GM21619 (cell line): ENCODE measurements around the gene ARMH4.

ENCODE experiments used
- ATAC-seq: cut with Tn5 transposase; IDR thresholded peaks from one replicate; pipeline ENCODE4 v1.9.1; 2021; ENCODE audit not compliant: unreplicated experiment

Gene ARMH4, protein sequence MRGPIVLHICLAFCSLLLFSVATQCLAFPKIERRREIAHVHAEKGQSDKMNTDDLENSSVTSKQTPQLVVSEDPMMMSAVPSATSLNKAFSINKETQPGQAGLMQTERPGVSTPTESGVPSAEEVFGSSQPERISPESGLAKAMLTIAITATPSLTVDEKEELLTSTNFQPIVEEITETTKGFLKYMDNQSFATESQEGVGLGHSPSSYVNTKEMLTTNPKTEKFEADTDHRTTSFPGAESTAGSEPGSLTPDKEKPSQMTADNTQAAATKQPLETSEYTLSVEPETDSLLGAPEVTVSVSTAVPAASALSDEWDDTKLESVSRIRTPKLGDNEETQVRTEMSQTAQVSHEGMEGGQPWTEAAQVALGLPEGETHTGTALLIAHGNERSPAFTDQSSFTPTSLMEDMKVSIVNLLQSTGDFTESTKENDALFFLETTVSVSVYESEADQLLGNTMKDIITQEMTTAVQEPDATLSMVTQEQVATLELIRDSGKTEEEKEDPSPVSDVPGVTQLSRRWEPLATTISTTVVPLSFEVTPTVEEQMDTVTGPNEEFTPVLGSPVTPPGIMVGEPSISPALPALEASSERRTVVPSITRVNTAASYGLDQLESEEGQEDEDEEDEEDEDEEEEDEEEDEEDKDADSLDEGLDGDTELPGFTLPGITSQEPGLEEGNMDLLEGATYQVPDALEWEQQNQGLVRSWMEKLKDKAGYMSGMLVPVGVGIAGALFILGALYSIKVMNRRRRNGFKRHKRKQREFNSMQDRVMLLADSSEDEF

DNA sequence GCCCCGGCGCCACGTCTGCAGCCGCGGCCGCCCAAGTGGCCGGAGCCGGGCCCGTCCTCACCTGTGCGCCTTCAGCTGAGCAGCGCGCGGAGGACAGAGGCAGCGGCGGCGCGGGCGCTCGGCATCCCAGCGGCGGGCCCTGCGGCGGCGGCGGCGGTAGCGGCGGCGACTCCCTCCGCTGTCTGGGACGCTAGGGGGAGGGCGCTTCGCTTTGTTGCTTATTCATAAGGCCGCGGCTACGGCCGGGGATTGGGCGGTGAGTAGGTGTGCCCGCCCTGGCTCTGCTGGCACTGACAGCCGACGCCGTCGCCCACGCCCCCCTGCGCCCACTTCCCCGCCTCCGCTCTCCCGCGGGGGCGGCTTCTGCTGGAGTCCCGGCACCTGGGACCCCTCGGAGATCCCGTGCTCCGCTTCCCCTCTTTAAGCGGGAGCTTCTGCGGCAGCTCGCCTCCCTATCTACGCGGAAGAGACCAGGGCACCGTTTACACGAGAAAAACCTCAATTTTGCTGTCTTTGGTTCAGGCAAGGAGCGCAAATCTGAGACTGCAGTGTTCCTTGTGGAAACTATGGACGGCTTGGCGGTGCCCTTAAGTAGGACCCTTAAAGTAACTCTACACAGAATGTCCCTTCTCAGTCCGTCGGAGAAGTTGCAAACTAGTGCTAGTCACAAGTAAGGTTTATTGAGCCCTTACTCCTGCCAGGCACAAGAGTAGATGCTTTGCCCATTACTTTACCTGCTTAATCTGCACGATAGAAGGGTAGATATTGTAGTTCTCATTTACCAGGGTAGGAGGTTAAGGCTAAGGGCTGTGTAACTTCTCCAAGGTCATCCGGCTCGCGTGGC lies at the start of gene ARMH4:
Gene ARMH4, minus strand, starts transcription at position 200 of the 844 bp plus-strand sequence. CDS start 12,855 bp downstream, outside the sequence.
- ATAC-seq, result peak; percentile 97

DNA sequence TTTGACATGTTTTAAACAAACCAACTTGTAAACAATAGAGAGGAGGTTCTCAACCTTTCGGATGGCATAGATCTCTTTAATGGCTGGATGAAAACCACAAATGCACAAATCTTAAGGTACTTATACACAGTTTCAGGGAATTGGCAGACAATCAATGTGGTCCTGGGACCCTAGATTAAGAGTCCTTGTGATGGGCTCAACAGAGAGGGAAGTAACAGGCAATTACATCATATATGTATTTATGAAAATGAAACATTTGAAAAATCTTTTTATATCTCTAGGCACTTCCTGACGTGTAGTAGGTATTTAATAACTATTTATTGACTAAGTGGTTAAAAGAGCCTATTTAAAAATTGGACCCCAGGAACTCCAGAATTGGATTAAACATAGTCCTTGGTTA lies 48.8 kb upstream of the ARMH4 start:
- ATAC-seq, result no peak

DNA sequence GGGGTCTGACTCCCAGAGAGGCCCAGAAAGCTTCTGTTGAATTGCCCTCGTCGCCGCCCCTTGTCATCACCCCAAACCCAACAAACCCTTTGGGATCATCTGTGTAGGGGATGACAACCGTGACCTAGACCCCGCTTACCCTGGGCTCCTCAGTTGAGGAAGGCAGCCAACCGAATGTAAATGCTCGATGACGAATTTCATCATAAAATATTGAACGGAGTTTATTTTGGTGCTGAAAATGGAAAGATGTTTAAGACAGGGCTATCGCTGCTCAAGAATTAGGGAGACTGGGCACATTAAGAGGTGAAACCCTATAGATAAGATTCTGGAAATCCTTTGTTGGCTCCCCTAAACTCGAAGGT lies 48.4 kb upstream of the ARMH4 start:
- peak; percentile 1 for ATAC-seq

DNA sequence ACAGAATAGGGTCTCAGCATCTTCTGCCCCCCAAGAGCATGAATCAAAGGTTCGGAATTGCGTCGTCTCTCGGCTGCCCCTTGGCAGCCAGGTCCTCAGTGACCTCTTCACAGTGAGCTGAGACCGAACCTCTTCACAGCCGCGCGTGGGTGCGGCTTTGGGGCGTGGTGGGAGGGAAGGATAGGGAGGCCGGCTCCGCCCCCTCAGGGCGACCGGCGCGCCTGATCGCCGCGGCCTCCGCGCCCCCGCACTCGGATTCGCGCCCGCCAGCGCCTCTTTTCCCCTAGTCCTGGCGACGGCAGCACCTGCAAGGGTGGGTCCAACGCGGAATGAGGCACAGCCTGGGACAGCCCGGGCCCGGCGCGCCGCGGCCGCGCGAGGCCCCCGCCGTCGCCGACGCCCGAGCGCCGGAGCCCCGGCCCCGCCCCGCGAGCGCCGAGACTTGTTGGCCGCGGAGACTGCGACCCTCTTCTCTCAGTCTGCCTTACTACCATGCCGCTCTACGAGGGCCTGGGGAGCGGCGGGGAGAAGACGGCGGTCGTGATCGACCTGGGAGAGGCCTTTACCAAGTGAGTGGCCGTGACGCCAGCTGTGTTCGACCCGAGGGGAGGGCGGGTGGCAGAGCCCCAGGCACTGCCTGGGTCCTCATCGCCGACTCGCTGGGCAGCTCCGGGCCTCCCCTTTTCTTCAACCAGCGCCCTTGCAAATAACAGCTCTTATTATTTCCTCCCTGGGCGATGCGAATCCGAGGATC lies 47.9 kb upstream of the ARMH4 start, which contains the start of gene ACTR10:
Gene ACTR10, plus strand, starts transcription at position 424 of the 754 bp plus-strand sequence. Its CDS starts 69 bp downstream, at position 493.
- peak; percentile 93 for ATAC-seq

DNA sequence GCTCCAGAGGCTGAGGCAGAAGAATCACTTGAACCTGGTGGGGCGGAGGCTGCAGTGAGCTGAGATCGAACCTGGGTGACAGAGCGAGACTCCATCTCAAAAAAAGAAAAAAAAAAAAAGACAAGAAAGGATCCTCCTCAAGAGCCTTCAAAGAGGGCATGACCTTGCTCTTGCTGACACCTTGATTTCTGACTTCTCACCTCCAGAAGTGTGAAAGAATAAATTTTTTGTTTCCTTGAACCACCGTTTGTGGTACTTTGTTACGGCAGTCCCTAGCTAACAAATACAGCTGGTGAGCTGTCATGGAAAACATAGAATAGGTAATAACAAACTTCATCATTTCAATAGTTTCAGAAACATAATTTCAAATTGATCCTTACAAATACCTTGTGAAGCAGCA lies 46.1 kb upstream of the ARMH4 start:
- no peak for ATAC-seq

DNA sequence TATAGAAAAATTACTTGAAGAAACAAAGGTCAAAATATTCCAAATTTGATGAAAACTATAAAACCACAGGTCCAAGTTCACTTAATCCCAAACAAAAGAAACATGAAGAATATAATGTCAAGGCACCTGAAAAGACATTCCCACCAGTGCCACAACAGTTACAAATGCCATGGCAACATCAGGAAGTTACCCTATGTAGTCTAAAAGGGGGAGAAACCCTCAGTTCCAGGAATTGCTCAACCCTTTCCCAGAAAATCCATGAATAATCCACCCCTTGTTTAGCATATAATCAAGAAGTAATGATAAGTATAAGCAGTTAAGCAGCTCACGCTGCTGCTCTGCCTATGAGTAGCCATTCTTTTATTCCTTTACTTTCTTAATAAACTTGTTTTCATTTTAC lies 44.2 kb upstream of the ARMH4 start:
- ATAC-seq, result no peak

DNA sequence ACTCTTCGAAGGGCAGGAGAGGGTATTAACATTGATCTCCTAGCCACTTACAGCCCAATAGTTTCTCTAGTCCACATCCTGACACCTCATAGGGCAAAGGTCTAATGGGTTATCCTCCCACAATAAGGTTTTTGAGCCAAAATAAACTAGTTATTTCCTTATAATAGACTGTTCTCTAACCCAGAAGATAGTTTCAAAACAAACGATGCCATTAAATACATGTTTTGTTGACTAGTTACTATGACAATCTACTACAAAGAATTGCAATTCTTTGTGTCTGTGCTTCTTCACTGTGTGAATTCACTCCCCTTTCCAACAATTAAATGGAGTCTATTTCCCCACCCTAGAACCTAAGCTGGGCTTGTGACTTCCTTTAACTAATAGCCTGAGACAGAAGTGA lies 41.5 kb upstream of the ARMH4 start:
- ATAC-seq, result no peak

DNA sequence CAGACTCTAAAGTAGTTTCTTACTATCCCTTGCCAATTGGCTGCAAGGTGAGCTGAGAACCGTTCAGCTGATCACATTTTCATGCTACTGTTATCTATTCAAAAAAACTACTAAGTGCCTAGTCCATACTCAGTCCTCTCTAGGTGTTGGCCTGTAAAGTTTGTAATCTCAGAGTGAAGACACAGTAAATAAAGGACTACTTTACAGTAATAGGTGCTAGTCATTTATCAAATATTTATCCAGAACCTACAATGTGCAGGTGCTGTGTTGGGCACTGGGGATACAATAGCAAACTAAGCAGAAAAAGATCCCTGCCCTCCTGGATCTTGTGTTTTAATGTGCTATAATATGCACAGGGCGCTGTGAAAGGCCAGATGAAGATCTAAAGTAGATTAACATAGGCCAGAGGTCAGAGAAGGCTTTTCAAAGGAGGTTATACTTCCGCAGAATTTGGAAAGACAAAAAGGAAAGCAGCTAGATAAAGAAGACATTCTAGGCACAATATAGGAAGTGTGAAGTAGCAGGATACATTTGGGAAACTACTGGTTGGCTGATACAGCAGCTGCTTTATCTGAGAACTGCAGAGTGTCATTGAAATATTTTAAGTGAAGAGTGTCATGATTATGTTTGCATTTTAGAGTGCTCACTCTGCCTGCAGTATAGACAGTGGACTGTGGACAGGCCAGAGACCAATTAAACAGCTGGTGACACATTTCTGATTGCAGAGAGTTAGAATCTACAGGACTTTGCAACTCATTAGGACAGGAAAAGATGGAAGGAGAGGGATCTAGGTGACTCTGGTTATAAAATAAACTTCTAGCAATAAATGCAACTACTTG lies 40.0 kb upstream of the ARMH4 start:
- ATAC-seq, result no peak

DNA sequence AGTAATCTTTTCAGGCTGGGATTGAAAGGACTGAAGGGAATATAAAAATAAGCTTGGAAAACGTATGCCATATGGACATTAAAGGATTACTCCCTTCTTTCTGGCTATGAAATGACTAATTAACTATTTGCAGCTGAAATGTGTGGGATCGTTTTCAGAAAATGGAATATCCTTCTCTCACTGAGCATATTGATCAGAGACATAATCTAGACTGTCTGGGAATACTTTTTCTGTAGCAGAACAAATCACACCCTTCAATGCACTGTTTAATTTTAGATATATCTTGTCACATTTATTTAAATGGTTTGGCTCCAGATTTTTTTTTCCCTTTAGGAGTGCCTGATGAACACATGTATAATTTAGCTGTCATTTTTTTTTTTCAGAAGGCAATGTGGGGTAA lies 37.2 kb upstream of the ARMH4 start:
- no peak for ATAC-seq

DNA sequence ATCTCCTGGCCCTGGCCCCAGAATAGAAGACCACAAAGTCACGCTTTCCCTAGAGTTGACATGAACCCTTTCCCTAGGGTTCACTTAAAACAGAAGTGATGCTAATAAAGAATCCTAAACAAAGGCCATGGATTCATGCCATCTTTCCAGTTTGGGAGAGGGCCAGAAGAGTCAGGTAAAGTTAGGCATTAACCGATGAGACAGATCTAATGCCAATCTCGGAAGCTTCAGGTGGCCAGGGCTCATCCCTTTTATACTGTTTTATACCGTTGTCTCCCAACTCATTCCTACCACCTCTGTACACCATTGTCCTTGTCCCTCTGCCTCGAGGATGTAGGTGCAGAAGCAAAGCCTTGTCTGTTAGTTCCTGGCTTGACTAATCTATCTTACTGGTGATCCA lies 25.1 kb upstream of the ARMH4 start:
- ATAC-seq, result no peak

DNA sequence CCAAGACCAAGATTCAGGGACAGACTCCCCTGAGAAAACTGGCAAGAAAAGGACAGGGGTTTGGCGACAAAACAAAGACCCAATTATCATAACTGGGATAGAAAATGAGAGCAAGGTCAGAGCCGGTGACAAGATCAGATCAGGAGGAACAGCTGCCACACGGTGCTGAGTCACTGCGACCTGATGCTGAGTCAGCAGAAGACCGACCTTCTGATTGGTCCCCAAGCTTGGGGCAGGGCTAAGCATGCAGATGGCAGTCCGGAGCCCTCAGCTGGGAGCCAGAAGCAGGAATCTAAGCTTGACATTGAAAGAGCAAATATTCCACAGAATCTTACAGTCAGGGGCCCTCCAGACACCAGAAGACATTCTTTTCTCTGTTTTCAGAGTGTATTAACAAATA lies 19.1 kb upstream of the ARMH4 start:
- peak; percentile 98 for ATAC-seq

DNA sequence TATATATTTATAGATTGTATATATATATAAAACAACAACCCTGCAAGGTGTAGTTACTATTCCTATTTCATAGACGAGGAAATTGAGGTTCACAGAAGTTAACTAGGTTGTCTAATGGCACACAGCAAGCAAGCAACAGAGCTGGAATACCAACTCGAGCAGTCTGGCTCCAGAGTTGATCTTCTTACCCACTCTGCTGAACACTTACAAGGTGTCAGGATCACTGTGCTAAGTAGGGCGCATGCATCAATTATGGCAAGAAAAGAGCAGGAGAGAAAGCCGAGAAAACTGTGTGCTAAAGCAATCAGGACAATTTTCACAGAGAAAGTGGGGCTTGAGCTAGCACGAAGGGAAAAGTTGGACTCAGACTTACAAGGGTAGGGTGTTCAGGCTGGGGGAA lies 15.9 kb upstream of the ARMH4 start:
- ATAC-seq, result no peak

DNA sequence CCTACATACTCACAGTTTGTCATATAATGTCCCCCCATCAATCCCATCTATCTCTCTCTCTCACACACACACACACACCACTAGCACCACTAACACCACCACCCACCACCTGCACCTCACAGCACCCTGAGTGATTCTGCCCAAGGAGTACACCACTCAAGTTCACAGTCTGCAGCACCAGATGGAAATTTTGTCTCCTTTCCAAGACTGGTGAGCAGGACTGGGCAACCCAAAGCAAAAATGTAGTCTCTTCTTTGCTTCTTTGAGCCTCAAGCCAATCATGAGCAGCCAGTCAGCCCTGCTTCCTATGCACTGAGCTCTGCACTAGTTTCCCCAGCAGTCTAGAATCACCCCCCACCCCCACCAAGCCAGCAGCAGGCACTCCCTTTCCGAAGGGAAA lies 15.0 kb upstream of the ARMH4 start:
- no peak for ATAC-seq

DNA sequence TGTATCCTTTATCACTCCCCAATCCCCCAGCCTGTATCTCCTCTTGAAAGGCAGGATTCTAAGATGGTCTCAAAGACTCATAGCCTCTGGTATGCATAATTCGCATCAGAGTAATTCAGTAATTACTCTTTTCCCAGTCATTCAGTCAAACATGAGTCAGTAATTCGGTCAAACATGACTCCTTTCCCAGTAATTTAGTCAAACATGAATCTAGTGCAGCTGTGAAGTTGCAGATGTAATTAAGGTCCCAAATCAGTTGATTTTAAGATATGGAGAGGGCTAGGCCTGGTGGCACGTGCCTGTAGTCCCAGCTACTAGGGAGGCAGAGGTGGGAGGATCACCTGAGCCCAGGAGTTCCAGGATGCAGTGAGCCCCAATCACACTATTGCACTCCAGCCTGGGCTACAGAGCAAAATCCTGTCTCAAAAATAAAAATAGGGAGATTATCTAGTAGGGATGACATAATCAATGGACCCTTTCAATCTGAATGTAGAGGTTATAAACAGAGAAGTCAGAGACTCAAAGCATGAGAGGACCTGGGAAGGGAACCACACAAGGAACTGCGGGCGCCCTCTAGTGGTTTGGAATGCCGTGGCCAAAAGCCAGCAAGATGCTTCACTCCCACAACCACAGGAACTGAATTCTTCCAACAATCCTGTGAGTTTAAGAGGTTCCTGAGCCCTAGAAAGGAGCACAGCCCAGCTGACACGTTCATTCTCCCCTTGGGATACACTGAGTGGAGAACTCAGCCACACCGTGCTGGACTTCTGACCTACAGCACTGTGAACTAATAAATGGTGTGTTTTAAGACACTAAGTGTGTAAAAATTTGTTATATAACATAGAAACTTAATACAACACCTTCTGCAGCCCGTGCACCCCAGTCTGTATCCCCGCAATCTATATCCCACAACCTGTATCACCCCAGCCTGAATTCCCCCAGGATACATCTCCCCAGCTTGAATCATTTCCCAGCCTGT lies 14.3 kb upstream of the ARMH4 start:
- no peak for ATAC-seq

DNA sequence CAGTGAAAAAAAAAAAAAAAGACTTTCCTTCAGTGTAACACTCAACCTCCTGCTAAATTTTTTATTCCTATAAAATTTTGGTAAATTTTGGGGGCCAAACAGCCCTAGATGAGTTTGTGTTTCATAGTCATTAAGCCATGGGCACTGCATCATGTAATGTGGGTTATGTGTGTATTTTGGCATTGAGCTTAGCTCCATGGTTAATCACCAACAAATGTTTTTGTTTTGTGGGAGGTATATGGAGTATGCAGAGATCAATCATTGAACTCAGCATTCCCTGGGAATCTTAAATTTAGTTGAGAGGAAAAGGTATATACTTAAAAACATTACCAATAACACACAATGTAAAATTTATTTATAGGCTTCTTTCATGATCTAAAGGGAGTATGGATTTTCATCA lies 8.5 kb upstream of the ARMH4 start:
- no peak for ATAC-seq

DNA sequence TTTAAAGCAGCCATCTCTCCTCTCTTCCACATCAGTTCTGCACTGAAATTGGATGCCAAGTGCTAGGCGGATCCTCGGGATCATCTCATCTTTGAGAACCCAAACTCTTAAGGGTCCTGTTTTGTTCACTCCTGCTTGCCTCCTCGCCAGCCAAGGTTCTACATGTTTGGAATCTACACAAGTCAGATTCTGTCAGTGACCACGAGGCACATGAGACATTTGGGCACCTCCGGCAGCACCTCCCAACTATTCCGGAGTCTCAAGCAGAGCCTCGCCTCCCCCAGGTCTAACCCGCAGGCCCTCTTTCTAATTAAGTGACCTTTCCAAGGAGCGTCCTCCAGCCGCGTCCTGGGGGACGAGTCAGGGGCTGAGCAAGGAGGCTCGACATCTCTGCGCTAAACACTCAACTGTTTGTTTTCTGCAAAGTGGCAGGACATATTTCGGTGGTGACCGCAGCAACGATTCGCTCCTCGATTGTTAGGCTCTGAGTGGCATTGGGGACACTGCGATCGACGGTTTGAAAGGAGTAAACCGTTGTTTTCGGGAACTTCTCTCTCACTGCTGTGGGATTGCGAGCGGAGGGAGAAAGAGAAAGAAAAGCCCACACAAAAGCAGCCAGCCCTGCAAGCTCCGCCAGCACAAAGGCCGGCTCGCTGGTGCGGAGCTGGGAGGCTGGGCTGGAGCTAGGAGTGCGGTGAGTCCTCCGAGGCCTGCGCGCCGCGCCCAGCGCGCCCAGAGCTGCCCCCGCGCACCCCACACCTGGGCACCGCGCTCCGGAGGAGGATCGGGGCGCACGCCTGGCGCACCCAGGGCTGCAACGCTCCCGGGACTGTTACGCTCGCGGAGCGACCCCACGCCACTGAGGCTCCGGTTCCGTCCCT lies 640 bp downstream of the ARMH4 start:
- peak; percentile 26 for ATAC-seq

DNA sequence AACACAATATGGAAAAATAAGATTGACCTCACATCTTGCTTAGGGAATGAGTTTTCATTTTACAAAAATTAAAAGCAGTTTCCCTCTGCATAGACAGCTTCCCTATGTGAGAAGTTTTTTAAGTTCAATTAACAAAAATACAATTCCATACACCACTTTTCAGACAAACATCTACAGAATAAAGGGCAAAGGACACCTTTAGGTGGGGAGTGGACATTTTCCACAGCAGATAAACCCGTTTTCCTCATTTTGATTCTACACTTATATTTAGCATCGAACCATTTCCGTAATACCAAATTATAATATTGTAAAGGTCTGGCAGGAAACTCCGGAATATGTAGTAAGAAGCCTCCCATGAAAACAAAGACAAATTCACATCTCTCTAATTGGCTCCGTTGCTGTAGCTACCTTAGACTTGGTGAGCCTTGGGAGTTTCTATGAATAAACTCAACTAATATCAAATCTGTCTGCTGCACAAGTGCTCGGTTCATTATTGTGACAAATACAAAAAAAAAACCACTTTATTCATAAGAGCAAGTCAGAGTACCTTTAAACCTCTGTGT lies 1.7 kb downstream of the ARMH4 start:
- ATAC-seq, result no peak
